HCT116 (cell line): ENCODE results near the gene TMEM161B. TPM values are rescaled to one million over a fixed set of nuclear protein-coding genes. Genes with fewer than 3 reads are reported as not detected.

Source experiments
- ATAC-seq: fragments of 200-7000 bp; cut with Tn5 transposase; 2 replicates; pipeline ENCODE4 v1.9.1; 2020; ENCODE audit warnings: mild to moderate bottlenecking, moderate library complexity
- BruUV-seq: library from RNA; stranded (reverse); fragments of 400-500 nt; replicated peaks from 2 replicates; lab custom pipeline; 2021; lab: Mats Ljungman, UMichigan
- CTCF ChIA-PET: fragments of 300-600 bp; sonication (Branson Sonifier 250); formaldehyde crosslinking; loops from one replicate; lab custom pipeline; 2021; ENCODE audit warnings: antibody characterized with exemption; lab: Charles Lee
- POLR2A ChIA-PET: fragments of 300-600, 350-600 bp; sonication (Branson Sonifier 250); formaldehyde crosslinking; loops from one replicate; lab custom pipeline; 2021; ENCODE audit warnings: antibody characterized with exemption; lab: Charles Lee
- RAD21 ChIA-PET, 2 experiments: fragments of 300-600 bp; sonication (Branson Sonifier 250); formaldehyde crosslinking; loops; one replicate each; lab custom pipeline; 2023; ENCODE audit warnings: low total read pairs in 2 of 2; ENCODE audit not compliant: uncharacterized antibody in 2 of 2, unreplicated experiment in 2 of 2, low non-redundant PET in 1 of 2; lab: Charles Lee
- DNase-seq: peaks from one replicate; pipeline ENCODE4 v3.0.0-alpha.2; 2010; ENCODE audit warnings: low read depth, low spot score
- H2AFZ ChIP-seq: fragments of 200-600 bp; shearing (Covaris generic), sonication (generic); 2 replicates; pipeline ENCODE4 v1.6.1; 2017; ENCODE audit warnings: low read depth, mixed run types, mixed read lengths, antibody characterized with exemption, low read length; ENCODE audit not compliant: poor library complexity, severe bottlenecking
- H3K27ac ChIP-seq: 2 replicates; pipeline ENCODE4 v1.5.1; 2012; ENCODE audit warnings: low read depth, low read length
- H3K27me3 ChIP-seq: fragments of 200-600 bp; sonication (generic); 2 replicates; pipeline ENCODE4 v1.6.1; 2016; ENCODE audit warnings: mixed run types, low read length, mixed read lengths; ENCODE audit not compliant: insufficient read depth
- H3K36me3 ChIP-seq, 2 experiments: fragments of 200-500 bp in 1 of 2; fragments of 200-600 bp in 1 of 2; sonication (Bioruptor generic) in 1 of 2; sonication (generic) in 1 of 2; 2 replicates each; pipeline versions ENCODE4 v1.5.1 to v1.6.1; 2014 to 2016; ENCODE audit warnings: low read length in 2 of 2, inconsistent platforms in 1 of 2, mixed read lengths in 1 of 2, mixed run types in 1 of 2; ENCODE audit not compliant: insufficient read depth in 2 of 2, control insufficient read depth in 1 of 2
- H3K4me1 ChIP-seq, 2 experiments: fragments of 200-600 bp in 1 of 2; sonication (generic) in 1 of 2; 2 replicates each; pipeline versions ENCODE4 v1.5.1 to v1.6.1; 2012 to 2017; ENCODE audit warnings: low read length in 2 of 2, inconsistent platforms in 1 of 2, mild to moderate bottlenecking in 1 of 2, mixed read lengths in 1 of 2, mixed run types in 1 of 2, moderate library complexity in 1 of 2; ENCODE audit not compliant: insufficient read depth in 2 of 2, control insufficient read depth in 1 of 2
- H3K4me2 ChIP-seq: fragments of 200-600 bp; sonication (generic); 2 replicates; pipeline ENCODE4 v1.6.1; 2017; ENCODE audit warnings: mixed run types, low read length, mixed read lengths
- H3K4me3 ChIP-seq, 2 experiments: fragments of 200-600 bp in 1 of 2; sonication (generic) in 1 of 2; replicated peaks in 1 of 2; 2 replicates each; pipeline ENCODE4 v1.5.1; 2011 to 2016; ENCODE audit warnings: low read length in 2 of 2, control low read depth in 1 of 2, low read depth in 1 of 2, mild to moderate bottlenecking in 1 of 2, mixed read lengths in 1 of 2, mixed run types in 1 of 2
- H3K79me2 ChIP-seq: fragments of 200-600 bp; sonication (generic); 2 replicates; pipeline ENCODE4 v1.6.1; 2017; ENCODE audit warnings: mild to moderate bottlenecking, mixed run types, low read length, moderate library complexity, mixed read lengths; ENCODE audit not compliant: insufficient read depth
- H3K9ac ChIP-seq: fragments of 200-600 bp; sonication (generic); 2 replicates; pipeline ENCODE4 v1.6.1; 2016; ENCODE audit warnings: low read length, mixed read lengths
- H3K9me2 ChIP-seq: fragments of 200-600 bp; sonication (generic), shearing (Covaris generic); 2 replicates; pipeline ENCODE4 v1.6.1; 2017; ENCODE audit warnings: mixed run types, mild to moderate bottlenecking, moderate library complexity; ENCODE audit not compliant: insufficient read depth
- H3K9me3 ChIP-seq, 2 experiments: fragments of 200-500 bp in 1 of 2; fragments of 200-600 bp in 1 of 2; sonication (Bioruptor generic) in 1 of 2; sonication (generic) in 1 of 2; 2 replicates each; pipeline ENCODE4 v1.6.1; 2014 to 2017; ENCODE audit warnings: low read length in 2 of 2, mixed read lengths in 2 of 2, inconsistent platforms in 1 of 2, low read depth in 1 of 2, mild to moderate bottlenecking in 1 of 2, mixed run types in 1 of 2, moderate library complexity in 1 of 2; ENCODE audit not compliant: control insufficient read depth in 1 of 2, insufficient read depth in 1 of 2
- H4K20me1 ChIP-seq: fragments of 200-600 bp; sonication (generic), shearing (Covaris generic); 2 replicates; pipeline ENCODE4 v1.6.1; 2017; ENCODE audit warnings: mixed run types, mild to moderate bottlenecking, moderate library complexity; ENCODE audit not compliant: insufficient read depth
- CBX3 ChIP-seq: IDR thresholded peaks from 2 replicates; pipeline ENCODE4 v1.6.1; 2012; ENCODE audit warnings: low read depth
- EGR1 ChIP-seq: IDR thresholded peaks from 2 replicates; pipeline ENCODE4 v1.6.1; 2012; ENCODE audit warnings: low read depth
- FOSL1 ChIP-seq: IDR thresholded peaks from 2 replicates; pipeline ENCODE4 v1.6.1; 2012; ENCODE audit warnings: low read depth
- POLR2AphosphoS5 ChIP-seq: IDR thresholded peaks from 2 replicates; pipeline ENCODE4 v1.6.1; 2011; ENCODE audit warnings: mild to moderate bottlenecking, low read depth, low read length, moderate library complexity
- REST ChIP-seq: IDR thresholded peaks from 2 replicates; pipeline ENCODE4 v1.6.1; 2012; ENCODE audit warnings: low read depth
- YY1 ChIP-seq: IDR thresholded peaks from 2 replicates; pipeline ENCODE4 v1.6.1; 2011; ENCODE audit warnings: low read length, low read depth, moderate library complexity, mild to moderate bottlenecking; ENCODE audit not compliant: insufficient replicate concordance; ENCODE audit errors: extremely low read depth
- ZFX ChIP-seq: fragments of 450-650 bp; IDR thresholded peaks from 2 replicates; pipeline ENCODE4 v1.6.1; 2017
- ZNF274 ChIP-seq: fragments of 200-500 bp; sonication (Bioruptor generic); IDR thresholded peaks from 2 replicates; pipeline ENCODE4 v1.6.1; 2014; ENCODE audit warnings: mild to moderate bottlenecking, low read depth, low read length, inconsistent platforms
- intact Hi-C: fragments of 100-400 bp; cut with micrococcal nuclease; formaldehyde crosslinking; loops from 2 replicates; pipeline ENCODE4 v1.10.0; 2022
- total RNA-seq: library from RNA; stranded (reverse); gene quantifications from one replicate; pipeline ENCODE4 v1.2.1, GENCODE V29; 2021; ENCODE audit not compliant: unreplicated experiment
- TF ChIP-seq, protein P1 (sequence below): IDR thresholded peaks from 2 replicates; pipeline ENCODE4 v1.6.1; 2012

The TMEM161B gene
- total RNA-seq, 1 experiment from 2014 or later: 22.1 TPM

DNA sequence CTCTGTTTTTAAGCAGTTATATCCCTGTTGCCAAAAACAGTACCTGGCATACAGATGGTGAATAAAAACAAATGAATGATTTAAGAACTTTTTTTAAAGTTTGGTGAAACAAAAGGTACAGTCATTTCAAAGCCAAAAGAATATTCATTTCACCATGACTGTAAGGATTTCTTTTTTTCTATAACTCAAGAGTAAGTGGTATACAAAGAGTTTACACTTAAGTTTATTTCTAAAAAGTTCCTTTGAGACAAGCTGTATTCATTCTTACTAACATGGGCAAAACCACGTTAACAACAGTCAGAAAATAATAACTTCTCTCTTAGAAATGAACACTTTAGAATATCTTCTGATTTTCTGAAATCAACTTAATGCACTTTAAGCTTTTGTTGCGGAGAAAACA is 5.3 kb downstream of the TMEM161B start:
- TF ChIP-seq POLR2AphosphoS5: no peak
- TF ChIP-seq EGR1: no peak
- TF ChIP-seq, protein P1, sequence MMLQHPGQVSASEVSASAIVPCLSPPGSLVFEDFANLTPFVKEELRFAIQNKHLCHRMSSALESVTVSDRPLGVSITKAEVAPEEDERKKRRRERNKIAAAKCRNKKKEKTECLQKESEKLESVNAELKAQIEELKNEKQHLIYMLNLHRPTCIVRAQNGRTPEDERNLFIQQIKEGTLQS: no peak
- TF ChIP-seq ZFX: no peak
- TF ChIP-seq FOSL1: no peak
- no peak for TF ChIP-seq CBX3
- no peak for TF ChIP-seq ZNF274
- no peak for TF ChIP-seq REST
- TF ChIP-seq YY1: no peak
- TF ChIP-seq, all 23 proteins: peak for 0
- intact Hi-C loops: loop anchor here (10.0 kb wide), 3 partner anchors 401 to 849 kb away; partner anchors contain the start of gene CCNH
- ATAC-seq: no peak
- no peaks in the 10 kb centered on the region for H3K27me3 ChIP-seq
- no peak overlapping the region for H3K4me3 ChIP-seq
- peaks cover 0 to 4% of the 10 kb centered on the region in 2 experiments; a peak in 1 of 4 replicates for H3K9me3 ChIP-seq
- ChIA-PET RAD21 (no interaction called here), POLR2A (no interaction called here), CTCF (no interaction called here)
- no peak overlapping the region for H3K9ac ChIP-seq
- H4K20me1 ChIP-seq: no peaks in the 10 kb centered on the region
- no peak overlapping the region for H3K4me2 ChIP-seq
- peaks cover 8 to 9% of the 10 kb centered on the region in 2 experiments; a peak in 2 of 4 replicates for H3K4me1 ChIP-seq
- H3K36me3 ChIP-seq: peaks cover 0 to 12% of the 10 kb centered on the region in 2 experiments; a peak in 1 of 4 replicates
- H2AFZ ChIP-seq: no peak overlapping the region
- no peak overlapping the region for H3K27ac ChIP-seq
- peaks cover 100% of the 10 kb centered on the region for H3K79me2 ChIP-seq
- no TSS peak for BruUV-seq
- DNase-seq: no peak
- no peaks in the 10 kb centered on the region for H3K9me2 ChIP-seq
